Prostate gland (tissue), 2 donors: Measurements from ENCODE around the gene CTNNA3. TPM values are rescaled to one million over a fixed set of nuclear protein-coding genes. Genes with fewer than 3 reads are reported as not detected.

Source experiments
- DNase-seq: peaks from one replicate; pipeline ENCODE4 v3.0.0-alpha.2; 2019; ENCODE audit warnings: low spot score
- H3K27ac ChIP-seq, 2 donors: fragments of 200-600 bp; sonication (generic); 2 replicates each; pipeline ENCODE4 v1.5.1; 2017 to 2019
- H3K27me3 ChIP-seq: fragments of 200-600 bp; sonication (generic); replicated peaks from 2 replicates; pipeline ENCODE4 v1.5.1; 2019; ENCODE audit not compliant: insufficient read depth
- H3K36me3 ChIP-seq, 2 donors: fragments of 200-600 bp; sonication (generic); 1 replicate in 1 of 2; 2 replicates in 1 of 2; pipeline versions ENCODE4 v1.5.1 to v1.8.1; 2017 to 2019
- H3K4me1 ChIP-seq: fragments of 200-600 bp; sonication (generic); replicated peaks from 2 replicates; pipeline ENCODE4 v1.5.1; 2019
- H3K4me3 ChIP-seq, 2 donors: fragments of 200-600 bp; sonication (generic); 2 replicates each; pipeline ENCODE4 v1.5.1; 2017 to 2019
- H3K9me3 ChIP-seq: fragments of 200-600 bp; sonication (generic); 2 replicates; pipeline ENCODE4 v1.5.1; 2017
- CTCF ChIP-seq, 4 experiments: fragments of 200-600 bp in 2 of 4; fragments of 450-650 bp in 2 of 4; sonication (generic) in 2 of 4; IDR thresholded peaks; 1 replicate in 3 of 4; 2 replicates in 1 of 4; pipeline ENCODE4 v1.5.1; 2016 to 2019; ENCODE audit warnings: antibody characterized with exemption in 4 of 4, mild to moderate bottlenecking in 2 of 4, moderate library complexity in 2 of 4
- POLR2A ChIP-seq: fragments of 450-650 bp; IDR thresholded peaks from one replicate; pipeline ENCODE4 v1.6.1; 2016; ENCODE audit warnings: antibody characterized with exemption, mild to moderate bottlenecking
- POLR2AphosphoS5 ChIP-seq: sonication (generic); formaldehyde crosslinking; IDR thresholded peaks from one replicate; pipeline ENCODE4 v1.6.1; 2017; ENCODE audit warnings: antibody characterized with exemption
- WGBS: methylation state at CpG from one replicate; pipeline ENCODE4 v1.1.5; 2018; 5-methylcytosine and 5-hydroxymethylcytosine counted together
- intact Hi-C: fragments of 100-400 bp; cut with DNase I; formaldehyde crosslinking; loops from one replicate; pipeline ENCODE4 v1.14.2; 2022
- total RNA-seq, 2 donors: library from RNA; depleted of rRNA; stranded (reverse); fragments of >200 nt; gene quantifications; one replicate each; pipeline ENCODE4 v1.1.0, GENCODE V29; 2016

Gene CTNNA3
- total RNA-seq, 2 donors from 2014 or later, result 0.27 to 7.2 TPM

GRCh38 chr10:67268146-67268545 lies 427.8 kb downstream of the CTNNA3 start:
- intact Hi-C loops, result no loop called here
- H3K4me3 ChIP-seq, result no peak overlapping the region
- 95% methylated on average over 5 of the region's 5 CpGs for WGBS
- no peaks in the 10 kb centered on the region for H3K4me1 ChIP-seq
- no peak overlapping the region for H3K27ac ChIP-seq
- H3K36me3 ChIP-seq, result no peaks in the 10 kb centered on the region
- no peaks in the 10 kb centered on the region for H3K9me3 ChIP-seq
- no peaks in the 10 kb centered on the region for H3K27me3 ChIP-seq
- TF ChIP-seq CTCF (IDR thresholded peaks at IDR 0.05) (no peak), POLR2AphosphoS5 (no peak), POLR2A (no peak)
- DNase-seq, result no peak

DNA sequence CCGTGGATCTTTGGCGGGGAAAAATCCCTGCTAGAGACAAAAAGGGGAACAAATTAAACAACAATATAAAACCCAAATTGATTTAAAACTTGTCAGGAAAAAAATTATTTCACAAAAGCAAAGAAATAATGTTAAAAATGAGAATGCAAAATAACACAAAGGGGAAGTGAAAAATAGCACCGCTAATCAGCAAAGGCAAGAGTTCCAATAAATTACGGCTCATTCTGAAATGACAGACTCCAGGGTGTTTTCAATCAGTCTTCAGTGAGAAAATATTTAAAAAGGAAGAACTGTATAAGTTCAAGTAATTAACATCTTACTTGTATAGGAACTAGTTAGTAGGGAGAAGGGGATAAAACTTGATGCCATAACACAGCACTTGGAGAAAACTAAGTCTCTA lies 433.3 kb downstream of the CTNNA3 start:
- 64% methylated on average over 4 of the region's 4 CpGs for WGBS
- Histone ChIP-seq H3K27ac (no peak overlapping the region), H3K9me3 (no peaks in the 10 kb centered on the region), H3K4me1 (no peaks in the 10 kb centered on the region), H3K27me3 (no peaks in the 10 kb centered on the region), H3K4me3 (no peak overlapping the region), H3K36me3 (no peaks in the 10 kb centered on the region)
- intact Hi-C loops, result no loop called here
- DNase-seq, result no peak
- TF ChIP-seq POLR2AphosphoS5, result no peak
- TF ChIP-seq CTCF (IDR thresholded peaks at IDR 0.05), result no peak
- no peak for TF ChIP-seq POLR2A

DNA sequence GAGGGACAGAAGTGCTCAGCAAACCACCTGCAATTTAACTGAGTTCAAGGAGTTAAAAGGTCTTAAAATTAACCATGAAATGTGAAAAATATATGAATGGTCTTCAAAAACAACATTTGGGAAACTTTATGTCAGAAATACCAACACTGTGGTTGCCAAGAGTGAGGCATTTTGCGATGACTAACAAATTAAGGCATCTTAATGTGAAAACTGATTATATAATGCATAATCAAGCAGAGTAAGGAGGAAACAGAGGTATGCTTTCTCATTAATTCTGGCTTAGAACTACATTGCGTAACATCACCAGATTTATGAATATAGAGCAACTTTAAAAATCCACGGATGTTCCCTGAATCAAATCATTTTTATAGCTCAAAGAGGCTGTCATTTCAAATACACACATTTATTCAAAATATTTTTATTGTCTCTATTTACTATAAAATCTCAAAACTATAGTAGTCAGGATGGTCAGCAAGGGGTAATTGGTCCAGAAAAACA lies 434.6 kb downstream of the CTNNA3 start:
- no peak for TF ChIP-seq POLR2AphosphoS5
- no peak for TF ChIP-seq POLR2A
- no peak for TF ChIP-seq CTCF (IDR thresholded peaks at IDR 0.05)
- 72% methylated on average over 3 of the region's 3 CpGs for WGBS
- intact Hi-C loops, result no loop called here
- Histone ChIP-seq H3K9me3 (no peaks in the 10 kb centered on the region), H3K36me3 (no peaks in the 10 kb centered on the region), H3K27ac (no peak overlapping the region), H3K4me3 (no peak overlapping the region), H3K4me1 (no peaks in the 10 kb centered on the region), H3K27me3 (no peaks in the 10 kb centered on the region)
- no peak for DNase-seq

DNA sequence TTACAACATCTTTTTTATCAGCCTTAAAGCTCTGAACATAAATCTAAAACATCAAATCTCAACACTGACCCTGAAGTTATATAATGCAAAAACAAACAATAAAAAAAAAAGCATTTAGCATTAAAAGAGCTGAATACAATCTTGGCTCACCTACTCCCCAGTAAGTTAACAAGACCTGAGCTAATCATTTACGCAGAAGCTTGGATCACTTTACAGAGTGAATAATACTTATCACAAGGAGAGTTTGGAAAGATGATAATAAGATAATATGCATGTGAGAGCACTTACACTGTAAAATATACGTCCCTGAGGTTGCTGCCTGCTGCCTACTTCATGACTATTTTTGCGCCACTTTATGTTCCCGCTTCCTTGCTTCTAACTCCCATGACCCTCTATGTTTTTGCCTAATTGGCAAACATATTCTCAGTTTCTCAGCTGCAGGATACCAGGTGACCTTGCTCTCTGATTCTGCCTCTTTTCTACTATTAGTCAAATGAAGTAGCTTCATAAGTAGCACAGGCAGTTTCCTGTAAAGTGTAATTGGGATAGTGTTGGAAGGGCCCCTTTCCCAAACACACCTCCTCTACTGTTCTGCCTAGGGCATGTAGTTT lies 436.6 kb downstream of the CTNNA3 start:
- DNase-seq, result no peak
- H3K4me1 ChIP-seq, result no peaks in the 10 kb centered on the region
- no peaks in the 10 kb centered on the region for H3K9me3 ChIP-seq
- TF ChIP-seq POLR2AphosphoS5 (no peak), POLR2A (no peak), CTCF (IDR thresholded peaks at IDR 0.05) (no peak)
- no peaks in the 10 kb centered on the region for H3K27me3 ChIP-seq
- intact Hi-C loops, result no loop called here
- H3K27ac ChIP-seq, result no peak overlapping the region
- WGBS, result 38% methylated on average over 4 of the region's 4 CpGs
- H3K36me3 ChIP-seq, result no peaks in the 10 kb centered on the region
- H3K4me3 ChIP-seq, result no peak overlapping the region

DNA sequence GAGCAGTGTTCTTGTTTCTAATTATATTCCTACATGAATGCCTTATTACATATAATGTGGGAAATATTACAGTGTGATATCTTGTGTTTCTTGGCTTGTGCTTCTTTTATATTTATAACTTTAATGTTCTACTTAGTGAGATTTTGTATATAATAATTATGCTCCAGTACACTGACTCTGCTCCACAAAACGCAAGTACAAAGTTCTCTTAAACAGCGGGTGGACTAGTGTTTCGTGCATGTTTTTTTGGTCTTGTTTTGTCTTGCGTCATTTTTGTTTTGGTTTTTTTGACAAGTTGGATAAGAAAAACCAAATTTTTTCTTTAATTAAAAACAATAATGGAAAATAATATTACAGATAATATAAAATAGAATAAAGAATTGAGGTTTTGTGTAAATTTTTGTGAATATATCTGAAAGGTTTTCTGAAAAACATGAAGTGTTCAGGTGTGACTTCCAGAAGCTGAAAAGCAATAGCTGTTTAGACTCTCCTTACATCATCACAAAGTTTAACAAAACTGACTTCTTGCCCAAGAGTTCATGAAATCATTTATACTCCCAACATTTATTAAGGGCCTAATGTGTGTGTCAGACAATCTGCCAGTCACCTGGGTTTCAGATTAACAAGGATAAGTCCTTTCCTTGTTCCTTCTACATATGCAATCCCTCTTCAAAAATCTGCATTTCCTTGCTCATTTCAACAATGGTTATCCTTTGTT lies 438.4 kb downstream of the CTNNA3 start:
- Histone ChIP-seq H3K36me3 (no peaks in the 10 kb centered on the region), H3K27ac (no peak overlapping the region), H3K4me1 (no peaks in the 10 kb centered on the region), H3K9me3 (no peaks in the 10 kb centered on the region), H3K4me3 (no peak overlapping the region), H3K27me3 (no peaks in the 10 kb centered on the region)
- intact Hi-C loops, result no loop called here
- TF ChIP-seq CTCF (IDR thresholded peaks at IDR 0.05) (no peak), POLR2AphosphoS5 (no peak), POLR2A (no peak)
- DNase-seq, result no peak
- WGBS, result 83% methylated on average over 4 of the region's 4 CpGs
